Transverse colon (tissue), 4 donors: ENCODE results near the gene ZBTB43.

Experiments used
- POLR2AphosphoS5 ChIP-seq, 3 donors: sonication (generic); formaldehyde crosslinking; IDR thresholded peaks; one replicate each; pipeline ENCODE4 v1.6.1; 2016; ENCODE audit warnings: antibody characterized with exemption in 3 of 3
- TF ChIP-seq, protein P1 (sequence below), 5 experiments: fragments of 200-600 bp in 3 of 5; fragments of 450-650 bp in 2 of 5; sonication (generic) in 3 of 5; IDR thresholded peaks; 1 replicate in 2 of 5; 2 replicates in 3 of 5; pipeline ENCODE4 v1.5.1; 2016 to 2017; ENCODE audit warnings: antibody characterized with exemption in 5 of 5, inconsistent platforms in 3 of 5, mild to moderate bottlenecking in 2 of 5, moderate library complexity in 1 of 5

- TF ChIP-seq POLR2AphosphoS5 (IDR thresholded peaks at IDR 0.05): no peak
- TF ChIP-seq, protein P1, sequence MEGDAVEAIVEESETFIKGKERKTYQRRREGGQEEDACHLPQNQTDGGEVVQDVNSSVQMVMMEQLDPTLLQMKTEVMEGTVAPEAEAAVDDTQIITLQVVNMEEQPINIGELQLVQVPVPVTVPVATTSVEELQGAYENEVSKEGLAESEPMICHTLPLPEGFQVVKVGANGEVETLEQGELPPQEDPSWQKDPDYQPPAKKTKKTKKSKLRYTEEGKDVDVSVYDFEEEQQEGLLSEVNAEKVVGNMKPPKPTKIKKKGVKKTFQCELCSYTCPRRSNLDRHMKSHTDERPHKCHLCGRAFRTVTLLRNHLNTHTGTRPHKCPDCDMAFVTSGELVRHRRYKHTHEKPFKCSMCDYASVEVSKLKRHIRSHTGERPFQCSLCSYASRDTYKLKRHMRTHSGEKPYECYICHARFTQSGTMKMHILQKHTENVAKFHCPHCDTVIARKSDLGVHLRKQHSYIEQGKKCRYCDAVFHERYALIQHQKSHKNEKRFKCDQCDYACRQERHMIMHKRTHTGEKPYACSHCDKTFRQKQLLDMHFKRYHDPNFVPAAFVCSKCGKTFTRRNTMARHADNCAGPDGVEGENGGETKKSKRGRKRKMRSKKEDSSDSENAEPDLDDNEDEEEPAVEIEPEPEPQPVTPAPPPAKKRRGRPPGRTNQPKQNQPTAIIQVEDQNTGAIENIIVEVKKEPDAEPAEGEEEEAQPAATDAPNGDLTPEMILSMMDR (IDR thresholded peaks at IDR 0.05): no peak
Observed at GRCh38 chr9:126862104-126862761, 57.4 kb downstream of the ZBTB43 start.
